ENCODE results near the gene RABL2B.

GRCh38 chr22:50728523-50728931, 54.9 kb downstream of the RABL2B start:
- TF ChIP-seq CTCF (IDR thresholded peaks at IDR 0.05) (no peak), POLR2A (IDR thresholded peaks at IDR 0.05) (no peak)

Measured in adrenal gland (tissue), 5 donors.